ENCODE results near the gene ITPKC. TPM values are rescaled to one million over a fixed set of nuclear protein-coding genes. Genes with fewer than 3 reads are reported as not detected.
"Not testable (repeated sequence)": the region's sequence is repeated elsewhere in the genome, so short reads cannot be mapped to it uniquely, and the experiment has no call there.

The ITPKC gene
- total RNA-seq, 3 donors from 2014 or later: 6.9 to 8.2 (median 8.2) TPM

GRCh38 chr19:40768869-40769268 is 52.0 kb downstream of the ITPKC start:
- DNase-seq (no peak), ATAC-seq (no peak)
- H3K4me1 Mint-ChIP-seq (ENCODE audit: low read depth): peaks cover 27% of the 10 kb centered on the region
- H3K27me3 Mint-ChIP-seq (ENCODE audit: low read depth): no peaks in the 10 kb centered on the region
- H3K4me3 Mint-ChIP-seq: no peak overlapping the region
- H3K36me3 Mint-ChIP-seq (ENCODE audit: insufficient read depth): peaks cover 22% of the 10 kb centered on the region
- peaks cover 3% of the 10 kb centered on the region for H3K9me3 Mint-ChIP-seq

- Mint-ChIP-seq H3K4me1 (ENCODE audit: low read depth) (peaks cover 12% of the 10 kb centered on the region), H3K36me3 (ENCODE audit: insufficient read depth) (peaks cover 11% of the 10 kb centered on the region)
- not testable (repeated sequence) for H3K4me3 Mint-ChIP-seq; DNase-seq; H3K9me3 Mint-ChIP-seq; H3K27me3 Mint-ChIP-seq (ENCODE audit: low read depth); ATAC-seq
Observed at GRCh38 chr19:40771101-40771862, 54.4 kb downstream of the ITPKC start.

- Mint-ChIP-seq H3K9me3 (peaks cover 3% of the 10 kb centered on the region), H3K27me3 (ENCODE audit: low read depth) (no peaks in the 10 kb centered on the region), H3K36me3 (ENCODE audit: insufficient read depth) (peaks cover 11% of the 10 kb centered on the region), H3K4me1 (ENCODE audit: low read depth) (peaks cover 40% of the 10 kb centered on the region), H3K4me3 (no peak within 1 kb of the TSS)
- ATAC-seq: no peak
- DNase-seq: no peak
Observed at GRCh38 chr19:40774916-40775631, 58.2 kb downstream of the ITPKC start, which contains the start of gene MIA. TSS of gene MIA (plus strand) at chr19:40775521. CDS start at chr19:40775543, 22 bp downstream.

GRCh38 chr19:40775632-40776022 is 58.7 kb downstream of the ITPKC start:
- Mint-ChIP-seq H3K9me3 (peaks cover 3% of the 10 kb centered on the region), H3K27me3 (ENCODE audit: low read depth) (no peaks in the 10 kb centered on the region), H3K36me3 (ENCODE audit: insufficient read depth) (peaks cover 11% of the 10 kb centered on the region), H3K4me3 (no peak overlapping the region), H3K4me1 (ENCODE audit: low read depth) (peaks cover 42% of the 10 kb centered on the region)
- no peak for ATAC-seq
- DNase-seq: no peak

GRCh38 chr19:40776364-40776763 is 59.5 kb downstream of the ITPKC start:
- Mint-ChIP-seq H3K36me3 (ENCODE audit: insufficient read depth) (peaks cover 6% of the 10 kb centered on the region), H3K4me3 (no peak overlapping the region), H3K9me3 (no peaks in the 10 kb centered on the region), H3K27me3 (ENCODE audit: low read depth) (no peaks in the 10 kb centered on the region), H3K4me1 (ENCODE audit: low read depth) (peaks cover 41% of the 10 kb centered on the region)
- ATAC-seq (no peak), DNase-seq (no peak)

- Mint-ChIP-seq H3K9me3 (no peaks in the 10 kb centered on the region), H3K4me3 (peak overlapping the region; percentile 90), H3K4me1 (ENCODE audit: low read depth) (peaks cover 42% of the 10 kb centered on the region), H3K36me3 (ENCODE audit: insufficient read depth) (peaks cover 7% of the 10 kb centered on the region), H3K27me3 (ENCODE audit: low read depth) (no peaks in the 10 kb centered on the region)
- ATAC-seq: peak; percentile 63
- DNase-seq: peak; percentile 84
Observed at GRCh38 chr19:40776932-40777644, 60.2 kb downstream of the ITPKC start.

GRCh38 chr19:40777645-40777936 is 60.7 kb downstream of the ITPKC start:
- Mint-ChIP-seq H3K27me3 (ENCODE audit: low read depth) (no peaks in the 10 kb centered on the region), H3K36me3 (ENCODE audit: insufficient read depth) (peaks cover 6% of the 10 kb centered on the region), H3K4me3 (peak overlapping the region; percentile 90), H3K9me3 (no peaks in the 10 kb centered on the region), H3K4me1 (ENCODE audit: low read depth) (peaks cover 42% of the 10 kb centered on the region)
- ATAC-seq: no peak
- DNase-seq: no peak

- Mint-ChIP-seq H3K4me1 (ENCODE audit: low read depth) (peaks cover 42% of the 10 kb centered on the region), H3K36me3 (ENCODE audit: insufficient read depth) (peaks cover 6% of the 10 kb centered on the region), H3K4me3 (peak within 1 kb of the TSS; percentile 90), H3K9me3 (no peaks in the 10 kb centered on the region), H3K27me3 (ENCODE audit: low read depth) (no peaks in the 10 kb centered on the region)
- ATAC-seq: peak; percentile 85 to 88
- peak; percentile 99 for DNase-seq
Observed at GRCh38 chr19:40777937-40778705, 61.2 kb downstream of the ITPKC start, which contains the start of gene RAB4B. TSS of gene RAB4B (plus strand) at chr19:40778247. CDS start at chr19:40778376, 129 bp downstream.

- Mint-ChIP-seq H3K36me3 (ENCODE audit: insufficient read depth) (peaks cover 9% of the 10 kb centered on the region), H3K4me3 (peak overlapping the region; percentile 90), H3K9me3 (no peaks in the 10 kb centered on the region), H3K27me3 (ENCODE audit: low read depth) (no peaks in the 10 kb centered on the region), H3K4me1 (ENCODE audit: low read depth) (peaks cover 42% of the 10 kb centered on the region)
- DNase-seq (no peak), ATAC-seq (no peak)
Observed at GRCh38 chr19:40778706-40779284, 61.9 kb downstream of the ITPKC start.

- Mint-ChIP-seq H3K4me3 (no peak overlapping the region), H3K36me3 (ENCODE audit: insufficient read depth) (peaks cover 9% of the 10 kb centered on the region), H3K4me1 (ENCODE audit: low read depth) (peaks cover 40% of the 10 kb centered on the region), H3K27me3 (ENCODE audit: low read depth) (no peaks in the 10 kb centered on the region), H3K9me3 (no peaks in the 10 kb centered on the region)
- ATAC-seq (no peak), DNase-seq (no peak)
Observed at GRCh38 chr19:40780582-40780981, 63.7 kb downstream of the ITPKC start.

- no peaks in the 10 kb centered on the region for H3K9me3 Mint-ChIP-seq
- H3K27me3 Mint-ChIP-seq (ENCODE audit: low read depth): no peaks in the 10 kb centered on the region
- peaks cover 9% of the 10 kb centered on the region for H3K36me3 Mint-ChIP-seq (ENCODE audit: insufficient read depth)
- peaks cover 39% of the 10 kb centered on the region for H3K4me1 Mint-ChIP-seq (ENCODE audit: low read depth)
- ATAC-seq (no peak), DNase-seq (no peak)
- H3K4me3 Mint-ChIP-seq: no peak overlapping the region
Observed at GRCh38 chr19:40781140-40781539, 64.2 kb downstream of the ITPKC start.

- Mint-ChIP-seq H3K9me3 (no peaks in the 10 kb centered on the region), H3K27me3 (ENCODE audit: low read depth) (no peaks in the 10 kb centered on the region), H3K36me3 (ENCODE audit: insufficient read depth) (peaks cover 15% of the 10 kb centered on the region), H3K4me1 (ENCODE audit: low read depth) (peaks cover 22% of the 10 kb centered on the region), H3K4me3 (no peak overlapping the region)
- ATAC-seq (no peak), DNase-seq (no peak)
Observed at GRCh38 chr19:40783711-40784110, 66.8 kb downstream of the ITPKC start.

GRCh38 chr19:40784146-40784545 is 67.2 kb downstream of the ITPKC start:
- H3K27me3 Mint-ChIP-seq (ENCODE audit: low read depth): not testable (repeated sequence)
- H3K4me1 Mint-ChIP-seq (ENCODE audit: low read depth): peaks cover 18% of the 10 kb centered on the region

More at GRCh38 chr19:40784146-40784545, 67.2 kb downstream of the ITPKC start:
- peaks cover 15% of the 10 kb centered on the region for H3K36me3 Mint-ChIP-seq (ENCODE audit: insufficient read depth)
- not testable (repeated sequence) for DNase-seq, ATAC-seq, H3K4me3 Mint-ChIP-seq, H3K9me3 Mint-ChIP-seq
